GM18502 (cell line): ENCODE data around the gene OR6K2.

ENCODE experiments used
- ATAC-seq: cut with Tn5 transposase; IDR thresholded peaks from one replicate; pipeline ENCODE4 v1.9.1; 2021; ENCODE audit warnings: mild to moderate bottlenecking; ENCODE audit not compliant: unreplicated experiment, poor library complexity

The OR6K2 gene

GRCh38 chr1:158686111-158687009 lies 14.1 kb downstream of the OR6K2 start, which contains the start of gene SPTA1:
Gene SPTA1 (minus strand): TSS chr1:158686715. CDS start chr1:158686517, 198 bp downstream.
- no peak for ATAC-seq

- no peak for ATAC-seq
Measured at GRCh38 chr1:158685085-158685484, 15.4 kb downstream of the OR6K2 start.

GRCh38 chr1:158681606-158682005 lies 18.8 kb downstream of the OR6K2 start:
- ATAC-seq: no peak

GRCh38 chr1:158679289-158679688 lies 21.2 kb downstream of the OR6K2 start:
- ATAC-seq: no peak

GRCh38 chr1:158675563-158676323 lies 24.7 kb downstream of the OR6K2 start:
- ATAC-seq: no peak

- ATAC-seq: no peak
Measured at GRCh38 chr1:158674302-158674701, 26.1 kb downstream of the OR6K2 start.

- ATAC-seq: no peak
Measured at GRCh38 chr1:158666037-158666436, 34.4 kb downstream of the OR6K2 start.

- ATAC-seq: no peak
Measured at GRCh38 chr1:158654571-158654970, 45.9 kb downstream of the OR6K2 start.

- ATAC-seq: no peak
Measured at GRCh38 chr1:158654086-158654485, 46.4 kb downstream of the OR6K2 start.

GRCh38 chr1:158652721-158653334 lies 47.6 kb downstream of the OR6K2 start:
- ATAC-seq: no peak
